ENCODE data around the gene TBC1D17.

TBC1D17 gene

DNA sequence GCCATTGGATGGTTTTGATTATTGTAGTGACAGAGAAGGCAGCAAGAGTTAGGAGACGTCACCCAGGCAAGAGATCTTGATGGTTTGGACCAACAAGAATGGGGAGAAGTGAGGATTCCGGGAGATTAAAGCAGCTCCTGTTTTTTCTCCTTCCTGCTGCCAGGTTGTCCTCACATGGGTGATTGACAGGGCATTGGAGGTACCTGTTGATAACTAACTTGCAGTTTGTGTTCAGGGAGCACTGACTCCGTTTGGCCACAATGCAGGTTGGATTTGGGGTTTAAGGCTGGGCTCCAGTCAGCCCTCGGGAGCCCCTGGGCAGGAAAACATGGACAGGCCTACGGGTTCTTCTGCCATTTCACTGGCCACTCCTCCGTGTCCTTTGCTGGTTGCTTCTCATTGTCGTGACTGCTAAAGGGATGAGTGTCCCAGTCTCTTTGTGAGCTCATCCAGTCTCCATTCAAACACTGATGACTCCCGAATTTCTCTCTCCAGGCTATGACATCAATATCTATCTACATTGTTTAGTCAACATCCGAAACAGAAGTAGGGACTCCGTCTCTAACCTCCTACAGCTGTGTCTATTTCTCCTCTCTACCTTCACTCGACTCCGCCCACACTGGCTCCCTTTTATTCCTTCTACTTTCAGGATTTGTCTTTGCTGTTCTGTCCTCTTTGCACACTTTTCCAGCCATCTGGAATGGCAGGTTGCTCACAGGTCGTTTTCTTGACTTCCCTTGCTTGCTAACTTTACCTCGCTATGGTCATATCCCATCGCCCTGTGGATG lies 27.9 kb upstream of the TBC1D17 start:
- no peak for FAIRE-seq

GRCh38 chr19:49850221-49850486 lies 27.3 kb upstream of the TBC1D17 start:
- no peak for FAIRE-seq

DNA sequence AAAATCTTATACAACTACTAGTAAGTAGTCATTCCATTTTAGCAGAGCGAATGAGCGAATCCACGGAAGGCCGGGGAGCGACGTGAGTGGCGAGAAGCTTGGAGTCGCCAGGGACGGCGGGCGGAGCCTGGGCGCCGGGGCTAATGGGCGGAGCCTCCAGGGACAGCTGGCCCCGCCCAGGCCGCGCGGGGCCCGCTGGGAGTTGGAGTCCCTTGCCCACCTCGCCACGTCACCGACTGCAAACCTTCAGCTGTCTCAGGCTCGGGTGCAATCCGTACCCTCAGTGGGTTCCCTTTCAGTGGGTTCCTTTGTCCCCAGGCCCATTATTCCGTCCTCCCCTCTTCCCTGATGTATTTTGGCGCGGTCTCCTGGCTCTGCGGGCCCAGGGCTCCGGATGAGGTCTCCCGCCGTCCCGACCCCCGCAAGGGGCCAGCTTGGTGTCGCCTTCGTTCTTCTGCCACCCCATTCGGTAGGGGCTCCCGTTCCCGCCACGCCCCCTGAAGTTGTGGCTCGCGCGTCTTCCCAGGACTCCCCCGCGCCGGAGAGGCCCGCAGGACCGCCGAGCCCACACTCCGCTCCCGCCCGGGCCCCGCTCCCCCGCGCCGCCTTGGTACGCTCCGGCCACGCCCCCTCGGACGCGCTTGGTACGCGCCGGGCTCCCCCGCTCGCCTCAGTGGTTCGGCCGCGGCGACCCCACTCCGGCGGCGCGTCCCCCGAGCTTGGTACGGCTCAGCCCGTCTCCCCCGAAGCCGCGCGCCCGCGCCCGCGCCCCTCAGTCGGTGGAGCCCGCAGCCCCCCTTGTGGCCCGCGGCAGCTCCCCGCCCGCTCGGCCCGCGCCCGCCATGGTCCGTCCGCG lies 26.8 kb upstream of the TBC1D17 start, which contains the start of gene PTOV1:
PTOV1 (plus strand) TSS at position 673 of the 856 bp plus-strand sequence.
- peak; percentile 25 for FAIRE-seq

DNA sequence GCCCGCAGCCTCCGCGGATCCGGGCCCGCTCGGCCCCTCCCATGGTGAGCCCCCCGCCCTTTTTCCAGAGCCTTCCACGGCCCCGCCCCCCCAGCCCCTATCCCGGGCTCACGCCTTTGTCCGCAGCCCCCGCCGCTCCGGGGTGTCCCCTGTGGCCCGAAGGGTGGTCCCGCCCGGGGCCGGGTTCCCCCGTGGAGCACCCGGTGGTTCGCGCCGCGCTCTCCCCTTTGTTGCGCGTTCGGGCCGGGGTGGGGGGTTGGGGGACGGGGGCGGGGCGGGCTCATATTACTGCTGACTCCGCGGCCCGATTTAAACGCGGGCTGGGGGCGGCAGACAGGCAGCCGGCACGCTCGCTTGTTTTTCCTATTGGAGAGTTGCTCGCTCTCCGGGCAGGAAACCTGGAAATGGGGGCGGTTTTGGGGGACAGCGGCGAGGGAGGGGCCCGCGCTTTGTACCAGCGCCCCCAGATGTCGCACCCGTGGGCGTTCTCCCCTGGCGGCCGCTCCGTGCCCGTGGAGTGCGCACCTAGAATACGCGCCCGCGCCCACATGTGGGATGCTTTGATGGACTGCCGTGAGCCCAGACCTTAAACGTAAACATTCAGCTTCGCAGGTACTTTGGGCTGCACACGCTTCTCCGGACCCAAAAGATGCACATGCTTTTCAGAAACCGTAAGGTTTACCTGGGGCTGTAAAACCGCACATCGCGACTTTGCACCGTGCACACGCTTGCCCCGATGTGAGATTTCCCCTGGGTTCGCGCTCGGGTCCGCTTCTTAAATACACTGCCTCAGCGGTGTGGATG lies 25.8 kb upstream of the TBC1D17 start:
- no peak for FAIRE-seq

GRCh38 chr19:49852631-49853126 lies 24.8 kb upstream of the TBC1D17 start:
- FAIRE-seq, result no peak

GRCh38 chr19:49853852-49854377 lies 23.6 kb upstream of the TBC1D17 start:
- no peak for FAIRE-seq

- no peak for FAIRE-seq
Measured at GRCh38 chr19:49854378-49855263, 22.9 kb upstream of the TBC1D17 start.

DNA sequence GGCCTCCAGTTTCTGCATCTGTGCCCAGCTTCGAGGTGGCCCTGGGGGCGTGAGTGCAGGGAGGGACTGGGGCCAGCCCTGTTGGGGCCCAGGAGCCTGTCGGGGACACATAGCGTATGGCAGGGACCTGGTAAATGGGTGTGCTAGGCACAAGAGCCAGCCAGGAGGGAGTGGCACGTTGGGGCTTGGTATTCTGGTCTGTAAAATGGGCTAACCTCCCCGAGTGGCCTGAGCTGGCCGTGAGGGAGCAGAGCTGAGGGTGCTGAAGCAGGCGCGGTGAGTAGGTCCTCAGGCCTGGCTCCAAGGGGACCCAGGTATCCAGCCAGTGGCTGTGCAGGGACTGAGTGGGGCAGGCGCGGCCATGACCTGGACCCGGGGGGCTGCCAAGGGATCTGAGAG lies 22.2 kb upstream of the TBC1D17 start:
- no peak for FAIRE-seq

GRCh38 chr19:49855676-49856573 lies 21.6 kb upstream of the TBC1D17 start:
- no peak for FAIRE-seq

DNA sequence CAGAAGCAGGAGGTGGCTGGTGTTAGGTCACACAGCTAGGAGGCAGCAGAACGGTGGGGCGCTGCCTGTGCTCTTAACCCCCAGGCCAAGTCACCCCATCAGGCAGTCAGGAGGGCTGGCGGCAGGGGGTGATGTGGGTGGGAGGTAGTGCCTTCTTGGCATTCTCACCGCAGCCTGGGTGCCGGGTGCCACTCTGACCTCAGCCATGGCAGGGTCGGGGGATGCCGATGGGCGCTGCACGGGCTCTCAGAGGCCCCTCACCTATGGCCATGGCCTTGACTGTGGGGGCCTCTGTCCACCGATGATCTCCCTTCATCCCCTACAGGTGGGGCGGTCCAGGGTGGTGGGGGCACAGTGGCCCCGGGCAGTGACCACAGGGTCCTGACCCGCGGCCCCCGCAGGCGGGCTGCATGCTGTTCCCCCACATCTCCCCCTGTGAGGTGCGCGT lies 20.9 kb upstream of the TBC1D17 start:
- FAIRE-seq, result no peak

GRCh38 chr19:49857061-49857837 lies 20.3 kb upstream of the TBC1D17 start:
- FAIRE-seq, result peak; percentile 86

DNA sequence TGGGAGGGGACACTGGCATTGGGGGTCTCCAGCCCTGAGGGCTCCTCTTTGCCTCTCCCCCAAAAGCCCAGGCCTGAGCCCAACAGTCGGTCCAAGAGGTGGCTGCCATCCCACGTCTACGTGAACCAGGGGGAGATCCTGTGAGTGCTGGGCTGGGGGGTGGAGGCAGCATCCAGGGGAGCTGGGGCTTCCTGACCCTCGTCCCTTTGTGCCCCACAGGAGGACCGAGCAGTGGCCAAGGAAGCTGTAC lies 19.7 kb upstream of the TBC1D17 start:
- no peak for FAIRE-seq

GRCh38 chr19:49858088-49858985 lies 19.2 kb upstream of the TBC1D17 start:
- FAIRE-seq, result no peak

GRCh38 chr19:49859682-49860335 lies 17.7 kb upstream of the TBC1D17 start:
- no peak for FAIRE-seq

DNA sequence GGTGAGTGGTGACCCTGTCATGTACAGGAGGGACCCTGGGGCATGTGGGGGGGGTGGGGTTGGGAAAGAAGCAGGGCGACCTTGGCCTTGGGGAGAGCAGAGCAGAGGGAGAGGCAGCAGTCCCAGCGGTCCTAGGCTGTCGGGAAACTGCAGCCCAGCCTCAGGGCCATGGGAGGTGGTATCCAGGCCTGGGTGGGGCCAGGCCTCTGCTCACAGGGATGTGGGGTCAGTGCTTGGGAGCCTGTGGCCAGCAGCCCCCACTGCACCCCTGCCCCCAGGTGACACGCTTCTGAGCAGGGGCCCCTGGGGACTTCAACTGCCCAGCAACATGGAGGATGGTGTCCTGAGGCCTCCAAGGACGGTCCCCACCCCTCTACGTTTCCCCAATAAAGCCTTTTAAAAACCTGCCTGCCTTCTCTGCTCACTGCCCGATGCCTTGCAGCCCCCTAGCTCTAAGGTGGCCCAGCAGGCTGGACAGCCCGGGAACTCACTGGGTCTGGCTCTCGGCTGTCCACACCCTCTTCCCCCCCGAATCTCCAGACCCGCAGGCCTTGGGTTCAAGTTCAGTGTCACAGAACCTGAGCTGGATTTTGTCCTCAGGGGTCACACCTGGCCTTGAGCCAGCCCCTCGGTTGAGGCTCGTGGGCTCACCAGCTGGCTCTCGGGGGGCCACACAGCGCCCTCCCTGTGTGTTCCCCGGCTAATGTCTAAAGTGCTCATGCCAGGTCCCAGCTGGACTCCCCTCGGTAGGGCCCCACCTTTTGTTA lies 17.0 kb upstream of the TBC1D17 start:
- no peak for FAIRE-seq

GRCh38 chr19:49861107-49861506 lies 16.4 kb upstream of the TBC1D17 start:
- FAIRE-seq, result peak; percentile 96

- no peak for FAIRE-seq
Measured at GRCh38 chr19:49861541-49862378, 15.7 kb upstream of the TBC1D17 start.
